ENCODE results near the gene EFR3B. TPM values are rescaled to one million over a fixed set of nuclear protein-coding genes. Genes with fewer than 3 reads are reported as not detected.

Gene EFR3B
- total RNA-seq, 6 experiments from 2014 or later: 0.17 to 0.54 (median 0.33) TPM

DNA sequence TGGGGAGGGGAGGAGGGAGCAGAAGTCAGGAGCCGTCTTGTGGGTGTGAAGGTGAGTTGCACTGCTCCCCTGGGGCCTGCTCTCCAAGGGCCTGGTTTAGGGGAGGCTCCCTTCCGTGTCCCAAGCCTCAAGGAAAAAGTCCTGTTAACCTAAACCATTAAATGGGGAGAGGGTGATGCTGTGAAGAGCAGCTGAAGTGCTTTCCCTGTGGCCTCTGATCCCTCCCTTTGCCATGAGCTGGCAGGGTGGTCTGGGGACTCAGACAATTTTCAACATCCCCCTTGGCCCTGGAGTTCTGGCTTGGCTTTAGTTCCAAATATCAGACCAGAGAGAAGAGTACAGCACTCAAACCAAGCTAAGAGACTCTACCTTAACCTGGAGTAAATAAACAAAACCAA lies 127.2 kb downstream of the EFR3B start:
- peaks cover 46% of the 10 kb centered on the region for H3K27me3 Mint-ChIP-seq (ENCODE audit: insufficient read depth)
- H3K9me3 Mint-ChIP-seq: no peaks in the 10 kb centered on the region
- H3K4me3 Mint-ChIP-seq: no peak overlapping the region
- no peaks in the 10 kb centered on the region for H3K36me3 Mint-ChIP-seq (ENCODE audit: low read depth)
- TF ChIP-seq, protein P1, sequence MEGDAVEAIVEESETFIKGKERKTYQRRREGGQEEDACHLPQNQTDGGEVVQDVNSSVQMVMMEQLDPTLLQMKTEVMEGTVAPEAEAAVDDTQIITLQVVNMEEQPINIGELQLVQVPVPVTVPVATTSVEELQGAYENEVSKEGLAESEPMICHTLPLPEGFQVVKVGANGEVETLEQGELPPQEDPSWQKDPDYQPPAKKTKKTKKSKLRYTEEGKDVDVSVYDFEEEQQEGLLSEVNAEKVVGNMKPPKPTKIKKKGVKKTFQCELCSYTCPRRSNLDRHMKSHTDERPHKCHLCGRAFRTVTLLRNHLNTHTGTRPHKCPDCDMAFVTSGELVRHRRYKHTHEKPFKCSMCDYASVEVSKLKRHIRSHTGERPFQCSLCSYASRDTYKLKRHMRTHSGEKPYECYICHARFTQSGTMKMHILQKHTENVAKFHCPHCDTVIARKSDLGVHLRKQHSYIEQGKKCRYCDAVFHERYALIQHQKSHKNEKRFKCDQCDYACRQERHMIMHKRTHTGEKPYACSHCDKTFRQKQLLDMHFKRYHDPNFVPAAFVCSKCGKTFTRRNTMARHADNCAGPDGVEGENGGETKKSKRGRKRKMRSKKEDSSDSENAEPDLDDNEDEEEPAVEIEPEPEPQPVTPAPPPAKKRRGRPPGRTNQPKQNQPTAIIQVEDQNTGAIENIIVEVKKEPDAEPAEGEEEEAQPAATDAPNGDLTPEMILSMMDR (IDR thresholded peaks at IDR 0.05): no peak
- H3K4me1 Mint-ChIP-seq (ENCODE audit: low read depth): no peaks in the 10 kb centered on the region
- DNase-seq: no peak
- no peak overlapping the region for H3K27ac Mint-ChIP-seq

DNA sequence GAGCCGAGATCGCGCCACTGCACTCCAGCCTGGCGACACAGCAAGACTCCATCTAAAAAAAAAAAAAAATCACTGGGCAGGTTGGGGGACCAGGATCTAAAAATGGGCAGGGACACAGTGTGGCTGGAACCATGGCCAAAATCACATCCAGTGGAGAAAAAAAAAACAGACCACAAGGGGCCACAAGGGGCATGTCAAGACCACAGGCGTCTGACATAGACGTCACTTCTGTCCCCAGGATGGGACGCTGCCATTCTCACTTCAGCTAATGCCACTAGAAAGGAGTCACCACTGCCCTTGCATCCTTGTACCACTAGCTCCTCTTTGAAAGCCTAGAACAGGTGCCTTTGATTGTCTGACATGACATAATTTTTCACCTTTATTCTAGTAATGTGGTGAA lies 129.0 kb downstream of the EFR3B start:
- H3K4me1 Mint-ChIP-seq (ENCODE audit: low read depth): no peaks in the 10 kb centered on the region
- no peaks in the 10 kb centered on the region for H3K9me3 Mint-ChIP-seq
- no peak overlapping the region for H3K4me3 Mint-ChIP-seq
- TF ChIP-seq, protein P1 (IDR thresholded peaks at IDR 0.05): no peak
- no peaks in the 10 kb centered on the region for H3K36me3 Mint-ChIP-seq (ENCODE audit: low read depth)
- H3K27me3 Mint-ChIP-seq (ENCODE audit: insufficient read depth): peaks cover 48% of the 10 kb centered on the region
- no peak overlapping the region for H3K27ac Mint-ChIP-seq
- no peak for DNase-seq

DNA sequence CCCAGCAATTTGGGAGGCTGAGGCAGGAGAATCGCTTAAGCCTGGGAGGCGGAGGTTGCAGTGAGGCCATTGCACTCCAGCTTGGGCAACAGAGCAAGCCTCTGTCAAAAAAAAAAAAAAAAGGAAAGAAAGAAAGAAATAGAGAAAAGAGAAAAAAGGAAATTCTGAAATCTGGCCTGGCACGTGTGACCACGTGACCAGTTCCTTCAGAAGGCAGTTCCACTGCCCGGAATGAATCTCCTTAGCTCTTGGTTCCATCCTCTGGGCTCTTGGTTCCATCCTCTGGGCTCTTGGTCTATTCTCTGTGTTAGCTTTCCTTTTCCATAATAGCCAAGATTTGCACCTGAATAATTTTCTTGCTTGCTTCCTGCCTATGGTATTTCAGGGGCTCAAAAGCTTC lies 131.8 kb downstream of the EFR3B start:
- TF ChIP-seq, protein P1 (IDR thresholded peaks at IDR 0.05): no peak
- Mint-ChIP-seq H3K27me3 (ENCODE audit: insufficient read depth) (peaks cover 39% of the 10 kb centered on the region), H3K36me3 (ENCODE audit: low read depth) (no peaks in the 10 kb centered on the region), H3K4me1 (ENCODE audit: low read depth) (no peaks in the 10 kb centered on the region), H3K27ac (no peak overlapping the region), H3K9me3 (no peaks in the 10 kb centered on the region), H3K4me3 (no peak overlapping the region)
- DNase-seq: no peak

DNA sequence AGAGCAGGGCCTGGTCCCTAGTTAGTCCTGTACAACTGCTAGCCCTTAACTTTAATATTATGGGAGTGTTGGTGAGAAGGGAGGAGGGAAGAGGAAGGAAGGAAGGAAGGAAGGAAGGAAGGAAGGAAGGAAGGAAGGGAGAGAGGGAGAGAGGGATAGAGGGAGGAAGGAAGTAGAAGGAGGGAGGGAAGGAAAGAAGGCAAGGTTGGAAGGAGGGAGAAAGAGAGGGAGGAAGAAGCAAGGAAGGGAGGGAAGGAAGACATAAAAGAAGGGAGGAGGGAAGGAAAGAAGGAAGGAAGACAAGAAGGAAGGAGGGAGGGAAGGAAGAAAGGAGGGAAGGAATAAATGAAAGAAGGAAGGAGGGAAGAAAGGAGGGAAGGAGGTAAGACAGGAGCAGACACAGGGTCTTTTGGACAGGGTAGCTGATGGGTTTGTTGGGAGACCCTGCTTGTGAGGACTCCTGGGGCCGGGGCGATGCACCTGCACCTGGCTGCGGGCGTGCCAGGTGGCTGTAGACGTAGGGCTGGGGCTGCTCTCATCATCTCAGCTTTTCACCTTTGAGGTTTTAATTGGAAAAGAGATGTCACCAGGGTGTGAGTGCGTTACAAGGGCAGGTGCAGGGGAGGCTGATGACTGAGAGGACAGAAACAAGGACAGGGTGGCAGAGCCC lies 132.5 kb downstream of the EFR3B start:
- H3K4me1 Mint-ChIP-seq (ENCODE audit: low read depth): no peaks in the 10 kb centered on the region
- H3K27ac Mint-ChIP-seq: no peak overlapping the region
- H3K27me3 Mint-ChIP-seq (ENCODE audit: insufficient read depth): peaks cover 33% of the 10 kb centered on the region
- H3K36me3 Mint-ChIP-seq (ENCODE audit: low read depth): no peaks in the 10 kb centered on the region
- no peak for DNase-seq
- no peak overlapping the region for H3K4me3 Mint-ChIP-seq
- no peaks in the 10 kb centered on the region for H3K9me3 Mint-ChIP-seq
- TF ChIP-seq, protein P1 (IDR thresholded peaks at IDR 0.05): no peak

DNA sequence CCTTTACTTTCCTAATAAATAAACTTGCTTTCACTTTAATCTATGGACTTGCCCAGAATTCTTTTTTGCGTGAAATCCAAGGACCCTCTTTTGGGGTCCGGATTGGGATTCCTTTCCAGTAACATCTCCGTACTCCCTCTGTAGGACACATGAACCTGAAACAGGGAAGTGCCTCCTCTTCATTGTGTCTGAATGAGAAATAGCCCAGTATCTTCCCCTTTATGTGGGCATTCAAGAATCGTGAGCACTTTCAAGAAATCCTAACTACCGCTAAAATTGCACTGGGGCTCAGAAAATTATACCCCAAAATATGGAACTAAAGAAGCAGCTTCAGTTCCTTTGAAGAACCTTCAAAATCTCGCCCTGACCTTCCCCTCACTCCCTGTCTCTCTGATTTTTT lies 134.3 kb downstream of the EFR3B start:
- TF ChIP-seq, protein P1 (IDR thresholded peaks at IDR 0.05): no peak
- H3K4me3 Mint-ChIP-seq: no peak overlapping the region
- H3K27me3 Mint-ChIP-seq (ENCODE audit: insufficient read depth): peaks cover 23% of the 10 kb centered on the region
- DNase-seq: no peak
- no peaks in the 10 kb centered on the region for H3K36me3 Mint-ChIP-seq (ENCODE audit: low read depth)
- H3K9me3 Mint-ChIP-seq: no peaks in the 10 kb centered on the region
- H3K27ac Mint-ChIP-seq: no peak overlapping the region
- no peaks in the 10 kb centered on the region for H3K4me1 Mint-ChIP-seq (ENCODE audit: low read depth)

All from HFFc6 (cell line).